Testis (tissue), 3 donors: ENCODE data around the gene VCP. TPM values are rescaled to one million over a fixed set of nuclear protein-coding genes. Genes with fewer than 3 reads are reported as not detected.

Source experiments
- DNase-seq: peaks from one replicate; pipeline ENCODE4 v3.0.0-alpha.2; 2019
- H3K27ac ChIP-seq, 2 donors: fragments of 200-600 bp; sonication (generic); one replicate each; pipeline ENCODE4 v1.5.1; 2019
- H3K27me3 ChIP-seq: fragments of 200-600 bp; sonication (generic); one replicate; pipeline ENCODE4 v1.5.1; 2019
- H3K36me3 ChIP-seq: fragments of 200-600 bp; sonication (generic); one replicate; pipeline ENCODE4 v1.5.1; 2017; ENCODE audit warnings: low read depth; ENCODE audit errors: missing control alignments
- H3K4me1 ChIP-seq: fragments of 200-600 bp; sonication (generic); one replicate; pipeline ENCODE4 v1.5.1; 2019
- H3K4me3 ChIP-seq, 2 donors: fragments of 200-600 bp; sonication (generic); one replicate each; pipeline ENCODE4 v1.5.1; 2017 to 2019
- H3K9me3 ChIP-seq: fragments of 200-600 bp; sonication (generic); one replicate; pipeline ENCODE4 v1.5.1; 2017
- CTCF ChIP-seq, 3 experiments: fragments of 450-650 bp in 2 of 3; fragments of 200-600 bp in 1 of 3; sonication (generic) in 1 of 3; IDR thresholded peaks; one replicate each; pipeline ENCODE4 v1.5.1; 2016 to 2019; ENCODE audit warnings: antibody characterized with exemption in 3 of 3, mild to moderate bottlenecking in 2 of 3, moderate library complexity in 1 of 3
- POLR2A ChIP-seq: fragments of 450-650 bp; IDR thresholded peaks from one replicate; pipeline ENCODE4 v1.6.1; 2017; ENCODE audit warnings: antibody characterized with exemption, mild to moderate bottlenecking, moderate library complexity
- WGBS, 2 donors: methylation state at CpG; one replicate each; pipeline ENCODE4 v1.1.5; 2018; 5-methylcytosine and 5-hydroxymethylcytosine counted together
- intact Hi-C: fragments of 100-400 bp; cut with DNase I; formaldehyde crosslinking; loops from one replicate; pipeline ENCODE4 v1.15.1; 2023; ENCODE audit warnings: low total_unique reads
- polyA plus RNA-seq: library from polyadenylated mRNA; stranded (reverse); fragments of 350-450 nt; fragmentation: Illumina TruSeq; extraction: RNeasy Lipid Tissue Mini Kit (QIAGEN cat#74804); gene quantifications from one replicate; pipeline ENCODE4 v1.2.3, GENCODE V29; 2014; ENCODE audit warnings: low read depth, low replicate concordance; ENCODE audit not compliant: insufficient read depth
- total RNA-seq, 2 donors: library from RNA; depleted of rRNA; stranded (reverse); fragments of >200 nt; gene quantifications; one replicate each; pipeline ENCODE4 v1.2.3, GENCODE V29; 2016

Gene VCP
- total and polyA plus RNA-seq, 3 donors from 2014 or later: 171 to 229 (median 186) TPM

- DNase-seq: no peak
- Histone ChIP-seq H3K27ac (no peak overlapping the region), H3K9me3 (no peaks in the 10 kb centered on the region), H3K4me1 (no peaks in the 10 kb centered on the region), H3K4me3 (no peak overlapping the region), H3K27me3 (no peaks in the 10 kb centered on the region), H3K36me3 (no peaks in the 10 kb centered on the region)
- no peak for TF ChIP-seq CTCF (IDR thresholded peaks at IDR 0.05)
- intact Hi-C loops: no loop called here
- 95% methylated on average over 14 of the region's 14 CpGs for WGBS, 2 donors
Measured at GRCh38 chr9:35054871-35055644, 17.4 kb downstream of the VCP start.

GRCh38 chr9:35054185-35054835 lies 18.1 kb downstream of the VCP start:
- 65 to 76% methylated on average over 5 of the region's 5 CpGs for WGBS, 2 donors
- no peaks in the 10 kb centered on the region for H3K27me3 ChIP-seq
- no peak overlapping the region for H3K4me3 ChIP-seq
- TF ChIP-seq CTCF (IDR thresholded peaks at IDR 0.05) (no peak), POLR2A (no peak)
- no peak overlapping the region for H3K27ac ChIP-seq
- intact Hi-C loops: no loop called here
- no peaks in the 10 kb centered on the region for H3K4me1 ChIP-seq
- no peaks in the 10 kb centered on the region for H3K36me3 ChIP-seq
- H3K9me3 ChIP-seq: no peaks in the 10 kb centered on the region
- DNase-seq: no peak

DNA sequence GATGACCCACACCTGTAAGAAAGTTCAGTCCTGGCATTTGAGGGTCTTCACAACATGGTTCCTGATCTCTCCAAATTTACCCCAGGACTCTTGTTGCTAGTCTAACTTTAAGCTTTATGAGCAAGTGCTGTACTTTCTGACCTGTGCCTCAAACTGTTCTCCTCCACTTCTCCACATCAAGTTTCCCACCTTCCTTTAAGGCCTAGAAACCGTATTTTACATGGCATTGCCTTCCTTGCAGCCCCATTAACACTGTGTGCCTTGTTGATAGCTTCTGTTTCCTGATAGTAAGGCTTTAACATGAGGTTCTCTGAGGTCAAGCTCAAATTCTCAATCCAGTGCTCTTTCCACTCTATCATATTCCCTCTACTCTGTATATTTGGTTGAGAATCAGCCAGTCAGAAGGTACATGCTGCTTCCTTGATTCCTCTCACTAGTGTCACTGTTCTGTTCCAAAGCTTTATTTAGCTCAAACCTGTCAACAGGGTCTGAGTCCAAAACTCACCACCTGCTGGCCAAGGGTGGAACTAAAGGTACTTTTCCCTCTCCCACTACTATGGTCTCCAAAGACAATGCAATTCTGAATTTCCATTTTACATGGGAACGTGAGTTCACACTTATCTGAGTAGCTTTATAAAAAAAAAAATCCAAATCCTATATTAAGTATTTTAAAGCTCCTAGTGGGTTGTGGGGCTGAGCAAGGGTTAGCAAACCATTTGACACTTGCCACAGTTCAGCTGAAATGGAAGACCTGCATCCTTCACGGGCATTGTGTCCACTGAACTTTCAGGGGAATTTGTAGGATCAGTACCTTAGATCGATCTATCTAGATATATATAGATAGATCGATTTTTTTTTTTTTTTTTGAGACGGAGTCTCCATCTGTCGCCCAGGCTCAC lies 21.1 kb downstream of the VCP start:
- Histone ChIP-seq H3K4me3 (no peak overlapping the region), H3K9me3 (no peaks in the 10 kb centered on the region), H3K4me1 (no peaks in the 10 kb centered on the region), H3K36me3 (no peaks in the 10 kb centered on the region), H3K27me3 (no peaks in the 10 kb centered on the region), H3K27ac (no peak overlapping the region)
- 79 to 85% methylated on average over 7 of the region's 7 CpGs for WGBS, 2 donors
- TF ChIP-seq POLR2A (no peak), CTCF (IDR thresholded peaks at IDR 0.05) (peak; percentile 38 to 65 (median 64))
- peak; percentile 65 for DNase-seq
- intact Hi-C loops: no loop called here

- intact Hi-C loops: no loop called here
- Histone ChIP-seq H3K27me3 (no peaks in the 10 kb centered on the region), H3K4me1 (no peaks in the 10 kb centered on the region), H3K36me3 (no peaks in the 10 kb centered on the region), H3K27ac (no peak overlapping the region), H3K4me3 (no peak overlapping the region), H3K9me3 (no peaks in the 10 kb centered on the region)
- TF ChIP-seq CTCF (IDR thresholded peaks at IDR 0.05) (no peak), POLR2A (no peak)
- WGBS, 2 donors: 94 to 99% methylated on average over 6 of the region's 6 CpGs
- DNase-seq: no peak
Measured at GRCh38 chr9:35048511-35048910, 23.9 kb downstream of the VCP start.
